Measurements from ENCODE around the gene EFNA1. TPM values are rescaled to one million over a fixed set of nuclear protein-coding genes. Genes with fewer than 3 reads are reported as not detected.
A peak's percentile ranks its signal among the peaks of the same experiment; 100 is the strongest.

EFNA1 gene
- total and polyA plus RNA-seq, 2 of the 13 experiments (the other 11 are each of a cell fraction or from before 2014, with no cell fraction given): 81.8 to 874 TPM

- TF ChIP-seq ZNF205 (CRISPR knock-in tag; IDR thresholded peaks at IDR 0.05): peak; percentile 96
- TF ChIP-seq ZNF121 (CRISPR knock-in tag; IDR thresholded peaks at IDR 0.05): peak; percentile 82
- peak; percentile 98 for TF ChIP-seq SMAD3 (CRISPR knock-in tag; IDR thresholded peaks at IDR 0.05)
- TF ChIP-seq HOXA5 (CRISPR knock-in tag; IDR thresholded peaks at IDR 0.05): peak; percentile 50; the same call in 1 of the 2 replicates
- TF ChIP-seq GLMP (CRISPR knock-in tag; IDR thresholded peaks at IDR 0.05; ENCODE audit: borderline replicate concordance): no peak
- peak; percentile 100 for TF ChIP-seq MED1 (CRISPR knock-in tag; IDR thresholded peaks at IDR 0.05)
- no peak for TF ChIP-seq ZNF451 (CRISPR knock-in tag; IDR thresholded peaks at IDR 0.05)
- no peak for TF ChIP-seq ETS1 (CRISPR knock-in tag; IDR thresholded peaks at IDR 0.05)
- TF ChIP-seq FLYWCH1 (CRISPR knock-in tag; IDR thresholded peaks at IDR 0.05): 0 out of 2 replicates have a peak, but pooled peaks have one; percentile 63
- peak; percentile 66; the same call in 1 of the 2 replicates for TF ChIP-seq ZFP82 (CRISPR knock-in tag; IDR thresholded peaks at IDR 0.05; ENCODE audit: borderline replicate concordance)
- TF ChIP-seq MTF2 (CRISPR knock-in tag; IDR thresholded peaks at IDR 0.05; ENCODE audit: borderline replicate concordance): no peak
- no peak for TF ChIP-seq KIAA2018 (CRISPR knock-in tag; IDR thresholded peaks at IDR 0.05; ENCODE audit: borderline replicate concordance)
- peak; percentile 74 for TF ChIP-seq CREM (IDR thresholded peaks at IDR 0.05)
- no peak for TF ChIP-seq CREM (CRISPR knock-in tag; IDR thresholded peaks at IDR 0.05)
- no peak for TF ChIP-seq ZNF446 (CRISPR knock-in tag; IDR thresholded peaks at IDR 0.05)
- TF ChIP-seq ZSCAN25 (CRISPR knock-in tag; IDR thresholded peaks at IDR 0.05): peak; percentile 85; the same call in 1 of the 2 replicates
- TF ChIP-seq RARA (CRISPR knock-in tag; IDR thresholded peaks at IDR 0.05): peak; percentile 100
- no peak for TF ChIP-seq IRF1 (CRISPR knock-in tag; IDR thresholded peaks at IDR 0.05; ENCODE audit: low read depth)
- no peak for TF ChIP-seq DNMT1 (CRISPR knock-in tag; IDR thresholded peaks at IDR 0.05)
- TF ChIP-seq IKZF1 (IDR thresholded peaks at IDR 0.05): no peak
- TF ChIP-seq ZNF614 (CRISPR knock-in tag; IDR thresholded peaks at IDR 0.05; ENCODE audit: borderline replicate concordance): peak; percentile 74
Measured at GRCh38 chr1:155125946-155126555, 1.6 kb upstream of the EFNA1 start (continued).

Data from HepG2 (cell line).